WTC11 (cell line): ENCODE results near the gene ANKRD11.

Experiments used
- CBFB ChIP-seq: sonication (generic); formaldehyde crosslinking; IDR thresholded peaks from 2 replicates; pipeline ENCODE4 v1.8.1; 2022; ENCODE audit warnings: mild to moderate bottlenecking, low read depth, missing genetic modification reagents
- ESRRA ChIP-seq: sonication (generic); formaldehyde crosslinking; IDR thresholded peaks from 2 replicates; pipeline ENCODE4 v1.8.1; 2022; ENCODE audit warnings: mild to moderate bottlenecking, missing genetic modification reagents, borderline replicate concordance
- FOXJ3 ChIP-seq: sonication (generic); formaldehyde crosslinking; IDR thresholded peaks from 2 replicates; pipeline ENCODE4 v1.9.0; 2021; ENCODE audit warnings: missing genetic modification reagents, mild to moderate bottlenecking, borderline replicate concordance
- NR3C1 ChIP-seq: sonication (generic); formaldehyde crosslinking; conservative IDR thresholded peaks from 2 replicates; pipeline ENCODE4 v1.8.1; 2023; ENCODE audit warnings: low read depth, mild to moderate bottlenecking, missing genetic modification reagents
- SMAD3 ChIP-seq: sonication (generic); formaldehyde crosslinking; IDR thresholded peaks from 2 replicates; pipeline ENCODE4 v1.8.0; 2022; ENCODE audit warnings: missing genetic modification reagents, mild to moderate bottlenecking, borderline replicate concordance
- TCF7 ChIP-seq: sonication (generic); formaldehyde crosslinking; IDR thresholded peaks from 2 replicates; pipeline ENCODE4 v1.8.0; 2022; ENCODE audit warnings: mild to moderate bottlenecking, low read depth, missing genetic modification reagents, moderate library complexity
- ZNF121 ChIP-seq: sonication (generic); formaldehyde crosslinking; IDR thresholded peaks from 2 replicates; pipeline ENCODE4 v1.8.0; 2023; ENCODE audit warnings: missing genetic modification reagents
- TF ChIP-seq, protein P1 (sequence below): fragments of 200-600 bp; IDR thresholded peaks from 2 replicates; pipeline ENCODE4 v1.8.0; 2022; ENCODE audit warnings: antibody characterized with exemption
- TF ChIP-seq, protein P2 (sequence below): sonication (generic); formaldehyde crosslinking; IDR thresholded peaks from 2 replicates; pipeline ENCODE4 v1.8.1; 2022; ENCODE audit warnings: low read depth, missing genetic modification reagents, borderline replicate concordance
- TF ChIP-seq, protein P3 (sequence below): sonication (generic); formaldehyde crosslinking; IDR thresholded peaks from 2 replicates; pipeline ENCODE4 v1.8.0; 2023; ENCODE audit warnings: missing genetic modification reagents
- TF ChIP-seq, protein P4 (sequence below): sonication (generic); formaldehyde crosslinking; IDR thresholded peaks from 2 replicates; pipeline ENCODE4 v1.8.1; 2022; ENCODE audit warnings: mild to moderate bottlenecking, moderate library complexity, missing genetic modification reagents
- TF ChIP-seq, protein P5 (sequence below): sonication (generic); formaldehyde crosslinking; IDR thresholded peaks from 2 replicates; pipeline ENCODE4 v1.8.1; 2023; ENCODE audit warnings: mild to moderate bottlenecking, missing genetic modification reagents, moderate library complexity
- TF ChIP-seq, protein P6 (sequence below): sonication (generic); formaldehyde crosslinking; conservative IDR thresholded peaks from 2 replicates; pipeline ENCODE4 v1.8.1; 2022; ENCODE audit warnings: mild to moderate bottlenecking, missing genetic modification reagents
- TF ChIP-seq, protein P7 (sequence below): sonication (generic); formaldehyde crosslinking; IDR thresholded peaks from 2 replicates; pipeline ENCODE4 v1.8.0; 2022; ENCODE audit warnings: mild to moderate bottlenecking, missing genetic modification reagents

DNA sequence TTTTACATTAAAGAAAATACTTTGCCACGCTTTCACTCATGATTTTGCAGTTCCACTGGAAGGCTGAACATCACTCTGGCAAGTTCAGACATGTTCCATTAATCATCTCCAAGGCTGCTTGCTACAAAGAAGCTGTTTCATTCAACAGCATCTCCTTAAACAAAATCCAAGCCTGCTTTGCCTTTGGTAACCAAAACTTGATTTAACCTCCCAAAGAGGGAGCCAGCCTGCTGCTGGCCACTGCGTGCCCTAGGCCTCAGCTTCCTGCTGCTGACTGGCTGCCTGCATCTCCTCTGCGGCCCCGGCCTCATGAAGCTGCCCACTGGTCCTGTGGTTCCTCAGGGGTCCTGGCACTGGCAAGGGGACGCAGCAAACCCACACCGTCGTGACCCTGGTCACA lies 31.8 kb downstream of the ANKRD11 start:
- TF ChIP-seq, protein P1, sequence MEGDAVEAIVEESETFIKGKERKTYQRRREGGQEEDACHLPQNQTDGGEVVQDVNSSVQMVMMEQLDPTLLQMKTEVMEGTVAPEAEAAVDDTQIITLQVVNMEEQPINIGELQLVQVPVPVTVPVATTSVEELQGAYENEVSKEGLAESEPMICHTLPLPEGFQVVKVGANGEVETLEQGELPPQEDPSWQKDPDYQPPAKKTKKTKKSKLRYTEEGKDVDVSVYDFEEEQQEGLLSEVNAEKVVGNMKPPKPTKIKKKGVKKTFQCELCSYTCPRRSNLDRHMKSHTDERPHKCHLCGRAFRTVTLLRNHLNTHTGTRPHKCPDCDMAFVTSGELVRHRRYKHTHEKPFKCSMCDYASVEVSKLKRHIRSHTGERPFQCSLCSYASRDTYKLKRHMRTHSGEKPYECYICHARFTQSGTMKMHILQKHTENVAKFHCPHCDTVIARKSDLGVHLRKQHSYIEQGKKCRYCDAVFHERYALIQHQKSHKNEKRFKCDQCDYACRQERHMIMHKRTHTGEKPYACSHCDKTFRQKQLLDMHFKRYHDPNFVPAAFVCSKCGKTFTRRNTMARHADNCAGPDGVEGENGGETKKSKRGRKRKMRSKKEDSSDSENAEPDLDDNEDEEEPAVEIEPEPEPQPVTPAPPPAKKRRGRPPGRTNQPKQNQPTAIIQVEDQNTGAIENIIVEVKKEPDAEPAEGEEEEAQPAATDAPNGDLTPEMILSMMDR, result no peak
- TF ChIP-seq, protein P2, sequence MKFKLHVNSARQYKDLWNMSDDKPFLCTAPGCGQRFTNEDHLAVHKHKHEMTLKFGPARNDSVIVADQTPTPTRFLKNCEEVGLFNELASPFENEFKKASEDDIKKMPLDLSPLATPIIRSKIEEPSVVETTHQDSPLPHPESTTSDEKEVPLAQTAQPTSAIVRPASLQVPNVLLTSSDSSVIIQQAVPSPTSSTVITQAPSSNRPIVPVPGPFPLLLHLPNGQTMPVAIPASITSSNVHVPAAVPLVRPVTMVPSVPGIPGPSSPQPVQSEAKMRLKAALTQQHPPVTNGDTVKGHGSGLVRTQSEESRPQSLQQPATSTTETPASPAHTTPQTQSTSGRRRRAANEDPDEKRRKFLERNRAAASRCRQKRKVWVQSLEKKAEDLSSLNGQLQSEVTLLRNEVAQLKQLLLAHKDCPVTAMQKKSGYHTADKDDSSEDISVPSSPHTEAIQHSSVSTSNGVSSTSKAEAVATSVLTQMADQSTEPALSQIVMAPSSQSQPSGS (CRISPR knock-in tag), result no peak
- TF ChIP-seq ZNF121 (no peak), NR3C1 (CRISPR knock-in tag) (no peak), SMAD3 (CRISPR knock-in tag) (no peak), CBFB (CRISPR knock-in tag) (no peak), ESRRA (no peak), TCF7 (CRISPR knock-in tag) (no peak), FOXJ3 (no peak)
- TF ChIP-seq, protein P3, sequence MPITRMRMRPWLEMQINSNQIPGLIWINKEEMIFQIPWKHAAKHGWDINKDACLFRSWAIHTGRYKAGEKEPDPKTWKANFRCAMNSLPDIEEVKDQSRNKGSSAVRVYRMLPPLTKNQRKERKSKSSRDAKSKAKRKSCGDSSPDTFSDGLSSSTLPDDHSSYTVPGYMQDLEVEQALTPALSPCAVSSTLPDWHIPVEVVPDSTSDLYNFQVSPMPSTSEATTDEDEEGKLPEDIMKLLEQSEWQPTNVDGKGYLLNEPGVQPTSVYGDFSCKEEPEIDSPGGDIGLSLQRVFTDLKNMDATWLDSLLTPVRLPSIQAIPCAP (CRISPR knock-in tag), result no peak
- TF ChIP-seq, protein P4, sequence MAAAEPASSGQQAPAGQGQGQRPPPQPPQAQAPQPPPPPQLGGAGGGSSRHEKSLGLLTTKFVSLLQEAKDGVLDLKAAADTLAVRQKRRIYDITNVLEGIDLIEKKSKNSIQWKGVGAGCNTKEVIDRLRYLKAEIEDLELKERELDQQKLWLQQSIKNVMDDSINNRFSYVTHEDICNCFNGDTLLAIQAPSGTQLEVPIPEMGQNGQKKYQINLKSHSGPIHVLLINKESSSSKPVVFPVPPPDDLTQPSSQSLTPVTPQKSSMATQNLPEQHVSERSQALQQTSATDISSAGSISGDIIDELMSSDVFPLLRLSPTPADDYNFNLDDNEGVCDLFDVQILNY, result no peak
- TF ChIP-seq, protein P5, sequence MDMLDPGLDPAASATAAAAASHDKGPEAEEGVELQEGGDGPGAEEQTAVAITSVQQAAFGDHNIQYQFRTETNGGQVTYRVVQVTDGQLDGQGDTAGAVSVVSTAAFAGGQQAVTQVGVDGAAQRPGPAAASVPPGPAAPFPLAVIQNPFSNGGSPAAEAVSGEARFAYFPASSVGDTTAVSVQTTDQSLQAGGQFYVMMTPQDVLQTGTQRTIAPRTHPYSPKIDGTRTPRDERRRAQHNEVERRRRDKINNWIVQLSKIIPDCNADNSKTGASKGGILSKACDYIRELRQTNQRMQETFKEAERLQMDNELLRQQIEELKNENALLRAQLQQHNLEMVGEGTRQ (CRISPR knock-in tag), result no peak
- TF ChIP-seq, protein P6, sequence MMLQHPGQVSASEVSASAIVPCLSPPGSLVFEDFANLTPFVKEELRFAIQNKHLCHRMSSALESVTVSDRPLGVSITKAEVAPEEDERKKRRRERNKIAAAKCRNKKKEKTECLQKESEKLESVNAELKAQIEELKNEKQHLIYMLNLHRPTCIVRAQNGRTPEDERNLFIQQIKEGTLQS (CRISPR knock-in tag), result no peak
- TF ChIP-seq, protein P7, sequence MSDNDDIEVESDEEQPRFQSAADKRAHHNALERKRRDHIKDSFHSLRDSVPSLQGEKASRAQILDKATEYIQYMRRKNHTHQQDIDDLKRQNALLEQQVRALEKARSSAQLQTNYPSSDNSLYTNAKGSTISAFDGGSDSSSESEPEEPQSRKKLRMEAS (CRISPR knock-in tag), result no peak
